Ramos (cell line): ENCODE data around the gene NALCN.

ENCODE experiments used
- in situ Hi-C: fragments of 300-500 bp; cut with MboI; formaldehyde crosslinking; loops from one replicate; pipeline ENCODE4 v1.14.3; 2022; ENCODE audit warnings: low sequenced_read_pairs; ENCODE audit not compliant: unreplicated experiment

NALCN gene

DNA sequence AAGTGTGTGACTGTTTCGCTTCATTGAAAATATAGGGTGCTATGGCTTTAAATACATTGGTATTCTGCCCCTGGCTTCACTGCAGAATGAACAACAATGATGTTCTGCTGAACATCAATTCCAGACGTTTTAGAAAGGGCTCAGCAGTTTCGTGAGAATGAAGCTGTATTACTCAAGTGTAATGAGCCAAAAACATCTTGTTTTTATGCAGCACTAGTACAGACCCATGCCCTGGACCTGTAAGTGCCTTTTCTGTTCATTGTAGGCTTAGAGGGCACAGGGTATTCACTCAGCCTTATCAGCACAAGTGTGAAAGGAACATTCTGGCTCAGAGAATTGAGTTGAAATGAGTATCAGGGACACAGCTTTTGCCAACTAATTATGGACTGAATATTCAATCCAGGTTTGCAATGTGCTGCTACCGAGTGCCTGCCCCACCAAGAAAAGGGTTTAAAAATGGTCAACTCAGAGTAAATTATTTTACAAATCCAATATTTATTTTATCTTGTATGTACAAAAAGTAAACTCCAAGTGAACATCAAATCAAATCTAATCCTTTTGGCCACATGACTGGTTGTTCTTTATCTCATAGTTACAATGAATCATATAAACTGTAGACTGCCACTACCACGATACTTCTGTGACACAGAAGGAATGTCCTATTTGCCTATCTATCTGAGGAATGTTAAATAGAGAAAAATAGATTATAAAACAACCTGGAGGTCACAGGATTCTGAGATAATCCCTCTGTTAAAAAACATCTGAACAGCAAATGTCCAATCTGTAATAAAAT is 362.8 kb downstream of the NALCN start:
- in situ Hi-C loops: no loop called here

DNA sequence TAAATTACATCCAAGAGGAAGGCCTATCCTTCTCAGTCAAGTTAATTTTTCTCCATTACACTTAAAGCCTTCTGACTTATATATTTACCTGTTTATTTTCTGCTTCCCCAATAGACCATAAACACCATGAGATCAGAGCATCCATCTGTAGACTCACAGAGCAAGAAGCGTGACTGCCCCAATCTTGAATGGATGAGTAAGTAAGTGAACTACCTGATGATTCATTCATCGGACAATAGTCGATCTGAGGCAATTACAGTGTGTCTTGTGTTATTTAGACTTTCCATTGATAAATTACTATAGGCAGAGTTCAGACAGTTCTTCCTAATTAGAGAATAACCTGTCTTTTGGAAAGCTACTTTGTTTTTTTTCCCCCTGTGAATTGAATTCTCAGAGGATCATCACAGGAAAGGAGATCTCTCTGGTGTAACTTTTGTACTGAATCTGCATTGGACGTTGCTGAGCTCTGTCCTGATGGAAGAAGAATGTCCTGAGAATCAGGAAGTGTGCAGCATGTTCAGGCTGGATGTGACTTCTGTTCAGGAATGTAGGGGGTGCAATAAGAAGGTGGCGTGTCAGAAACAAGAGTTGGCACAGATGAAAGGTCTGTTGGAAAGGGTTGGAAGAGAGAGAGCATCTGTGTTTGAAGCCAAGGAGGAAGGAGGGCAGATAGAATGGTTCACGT is 367.0 kb downstream of the NALCN start:
- in situ Hi-C loops: no loop called here

DNA sequence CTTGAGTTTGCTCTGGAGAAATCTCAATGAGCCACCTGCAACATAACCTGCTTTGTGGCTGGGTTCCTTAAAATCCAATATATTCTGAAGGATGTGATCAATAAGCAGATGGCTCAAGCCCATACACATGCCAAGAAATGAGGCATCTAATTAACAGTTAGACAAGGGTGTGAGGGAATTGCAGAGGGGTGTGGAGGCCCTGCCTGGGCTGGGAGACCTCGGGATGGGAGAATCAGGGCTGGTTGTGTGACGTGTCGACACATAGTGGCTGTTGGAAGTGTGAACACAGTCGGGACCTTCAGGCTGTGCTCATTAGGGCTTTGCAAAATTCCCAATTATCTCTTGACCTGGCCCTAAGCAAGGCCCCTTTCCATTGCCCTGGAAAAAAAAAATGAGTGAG is 379.8 kb downstream of the NALCN start:
- in situ Hi-C loops: no loop called here

DNA sequence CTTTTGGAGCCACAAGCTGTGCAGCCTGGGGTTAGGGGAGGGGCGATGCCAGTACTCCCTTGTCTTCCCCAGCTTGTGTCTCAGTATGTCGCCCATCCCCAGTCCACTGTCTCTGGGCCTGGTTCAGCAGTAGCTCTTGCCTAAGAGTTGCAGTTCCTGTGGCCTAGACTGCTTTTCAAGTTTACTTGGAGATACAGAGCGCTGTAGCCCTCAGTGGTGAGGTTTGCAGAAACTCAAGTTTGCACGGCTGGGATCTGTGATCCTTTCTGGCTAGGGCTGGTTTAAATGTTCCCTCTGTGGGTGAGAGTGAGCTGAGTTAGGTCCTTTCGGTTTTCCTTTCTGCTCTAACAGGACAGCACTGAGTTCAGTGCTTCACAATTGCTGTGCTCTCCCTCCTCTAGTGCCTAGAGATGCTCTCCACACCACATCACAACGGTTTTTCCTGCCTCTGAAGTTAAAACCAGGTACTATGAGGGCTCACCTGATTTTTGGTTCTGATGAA is 381.1 kb downstream of the NALCN start:
- in situ Hi-C loops: no loop called here

DNA sequence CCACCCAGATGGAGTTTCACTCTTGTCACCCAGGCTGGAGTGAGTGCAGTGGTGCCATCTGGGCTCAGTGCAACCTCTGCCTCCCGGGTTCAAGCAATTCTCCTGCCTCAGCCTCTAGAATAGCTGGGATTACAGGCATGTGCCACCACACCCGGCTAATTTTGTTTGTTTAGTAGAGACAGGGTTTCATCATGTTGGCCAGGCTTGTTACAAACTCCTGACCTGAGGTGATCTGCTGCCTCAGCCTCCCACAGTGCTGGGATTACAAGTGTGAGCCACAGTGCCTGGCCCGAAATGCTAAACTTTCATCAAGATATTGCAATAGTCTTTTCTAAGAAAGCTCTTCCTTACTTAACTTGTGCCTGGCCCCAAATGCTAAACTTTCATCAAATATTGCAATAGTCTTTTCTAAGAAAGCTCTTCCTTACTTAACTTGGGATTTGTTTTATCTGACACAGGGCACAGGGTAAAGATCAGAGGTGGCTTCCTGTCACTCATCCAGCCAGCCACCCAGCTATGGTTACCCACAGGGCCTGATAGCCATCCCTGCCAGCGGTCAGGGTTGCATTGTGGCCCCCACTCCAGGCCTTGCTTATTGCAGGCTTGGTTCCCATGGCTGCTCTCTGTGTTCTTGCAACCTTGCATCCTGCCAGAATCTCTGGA is 389.4 kb downstream of the NALCN start:
- in situ Hi-C loops: no loop called here

DNA sequence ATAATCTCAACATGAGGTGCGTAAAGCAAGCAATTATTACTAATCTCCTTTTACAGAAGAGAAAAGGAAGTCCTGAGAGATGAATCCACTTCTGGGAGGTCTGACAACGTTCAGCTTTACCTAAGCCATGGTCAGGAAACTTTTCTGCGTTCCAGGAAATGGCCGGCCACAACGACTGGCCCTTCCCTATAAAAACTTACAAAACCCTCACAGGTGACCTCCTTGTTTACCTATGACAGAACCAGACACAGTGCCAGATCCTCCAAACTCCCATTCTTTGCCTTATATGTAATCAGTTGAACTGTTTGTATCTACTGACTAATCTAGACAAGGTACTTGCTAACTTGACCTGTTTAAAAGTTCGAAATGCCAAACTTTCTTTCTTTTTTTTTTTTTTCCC is 390.0 kb downstream of the NALCN start:
- in situ Hi-C loops: no loop called here

DNA sequence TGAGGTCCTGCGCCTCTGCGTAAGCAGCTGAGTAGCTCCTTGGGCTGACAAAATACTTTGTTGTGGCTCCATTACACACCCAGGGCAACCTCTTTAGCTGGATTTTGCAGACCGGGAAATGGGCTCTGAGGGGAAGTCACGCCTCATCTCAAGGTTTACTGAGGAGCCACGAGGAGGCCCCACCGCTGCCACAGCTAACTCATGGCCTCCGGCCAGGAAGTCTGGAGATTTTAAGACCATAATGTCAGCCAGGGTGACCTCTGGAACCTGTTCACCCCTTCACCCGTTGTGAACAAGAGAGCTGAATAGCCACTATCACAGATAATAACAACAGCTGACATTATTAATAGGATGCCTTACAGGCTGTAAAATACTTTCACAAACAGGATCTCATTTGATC is 390.4 kb downstream of the NALCN start:
- in situ Hi-C loops: no loop called here

DNA sequence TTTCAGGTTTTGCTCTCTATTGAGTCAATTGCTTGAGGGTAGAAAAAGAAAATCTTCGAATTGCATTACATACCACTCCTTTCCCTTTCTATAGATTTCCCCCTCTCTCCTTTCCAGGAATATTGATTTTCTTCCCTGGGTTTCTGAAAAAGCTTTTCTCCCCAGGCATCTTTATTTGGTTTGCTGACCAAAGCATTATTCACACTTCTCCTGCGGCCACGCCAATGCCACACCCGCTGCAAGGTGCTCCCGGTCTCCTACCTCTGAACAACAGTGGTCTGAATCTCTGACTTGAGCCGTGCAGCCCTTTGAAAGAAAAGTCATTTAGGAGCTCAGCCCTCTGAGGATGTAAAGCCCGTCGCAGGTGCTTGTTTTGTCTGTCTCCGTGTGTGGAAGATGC is 390.8 kb downstream of the NALCN start:
- in situ Hi-C loops: no loop called here

DNA sequence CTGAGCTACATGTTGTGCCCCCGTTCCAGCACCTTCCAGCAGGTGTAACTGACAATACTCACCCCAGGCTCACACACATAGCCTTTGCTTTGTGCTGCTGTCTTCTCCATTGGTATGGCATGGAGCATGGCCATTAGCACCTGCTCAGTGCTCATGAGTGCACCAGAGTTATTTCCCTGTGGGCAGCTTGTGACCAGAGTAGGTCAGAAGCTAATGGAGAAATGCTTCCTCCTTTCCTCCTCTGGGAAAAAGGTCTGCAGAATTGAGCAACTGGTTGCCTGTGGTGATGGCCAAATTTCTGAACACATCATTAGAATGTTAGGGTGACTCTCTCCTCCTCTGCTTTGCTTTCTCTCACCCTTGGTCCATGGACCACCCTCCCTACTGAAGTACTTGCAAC is 397.2 kb downstream of the NALCN start:
- in situ Hi-C loops: no loop called here

DNA sequence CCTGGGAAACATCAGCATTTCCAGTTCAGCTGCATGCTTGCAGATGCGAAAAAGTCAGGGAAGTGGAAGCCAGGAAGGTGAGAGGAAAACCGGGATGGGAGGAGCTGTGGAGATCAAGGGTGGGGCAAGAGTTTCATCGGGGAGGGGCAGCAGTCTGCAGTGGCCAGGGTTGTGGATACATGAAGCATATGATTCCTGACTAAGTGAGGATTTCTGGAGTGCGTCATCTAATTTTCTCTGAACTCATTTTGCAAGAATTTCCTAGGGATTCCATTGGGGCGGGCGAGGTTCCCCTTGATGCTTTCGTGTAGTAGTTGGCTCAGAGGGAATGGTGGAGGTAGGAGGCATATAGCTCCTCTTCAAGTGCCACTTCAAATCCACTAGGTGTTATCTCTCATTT is 397.6 kb downstream of the NALCN start:
- in situ Hi-C loops: no loop called here

DNA sequence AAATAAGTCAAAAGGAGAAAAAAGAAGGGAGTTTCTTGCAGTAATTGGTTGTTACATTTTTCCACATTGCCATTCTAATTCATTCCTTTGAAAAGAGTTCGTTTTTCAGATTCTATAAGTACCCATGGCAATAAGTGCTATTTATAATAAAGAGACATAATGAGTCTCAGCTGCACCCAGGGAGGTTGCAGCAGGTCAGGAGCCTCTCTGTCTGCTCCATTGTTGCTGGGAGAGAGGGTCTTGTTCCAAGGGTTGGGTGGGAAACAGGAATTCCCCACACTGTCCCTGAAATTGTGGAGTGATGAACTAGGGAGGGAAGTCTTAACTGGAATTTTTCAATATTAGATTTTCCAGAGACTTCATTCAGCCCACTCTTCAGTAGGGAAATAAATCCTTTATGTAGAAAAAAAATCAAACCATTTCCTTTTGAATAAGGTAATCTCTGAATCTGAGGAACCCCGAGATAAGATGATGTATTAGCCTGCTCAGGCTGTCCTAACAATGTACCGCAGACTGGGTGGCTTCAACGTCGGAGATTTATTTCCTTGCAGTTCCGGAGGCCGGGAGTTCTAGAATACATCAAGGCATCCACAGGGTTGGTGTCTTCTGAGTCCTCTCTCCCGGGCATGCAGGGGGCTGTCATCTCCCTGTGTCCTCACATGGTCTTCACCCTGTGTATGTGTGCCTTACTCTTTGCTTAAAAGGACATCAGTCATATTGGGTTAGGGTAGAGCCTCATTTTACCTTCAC is 399.0 kb downstream of the NALCN start:
- in situ Hi-C loops: no loop called here

DNA sequence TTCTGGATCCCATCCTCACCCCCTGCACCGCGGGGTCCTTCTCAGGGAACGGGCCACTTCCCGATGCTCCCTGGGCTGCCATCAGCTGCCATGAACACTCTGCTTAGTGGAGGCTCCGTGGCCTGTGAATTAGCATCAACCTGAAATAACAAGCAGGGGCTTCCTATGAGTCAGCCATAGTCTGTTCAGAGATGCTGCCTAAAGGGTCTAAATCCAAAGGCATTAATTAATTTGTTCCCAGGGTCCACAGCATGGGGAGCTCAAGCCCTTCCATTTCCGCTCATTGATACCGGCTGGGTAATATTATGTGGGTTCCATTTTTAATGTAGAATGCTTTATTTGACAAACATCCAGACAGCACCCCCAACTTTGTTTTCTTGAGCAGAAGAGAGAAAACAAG is 399.8 kb downstream of the NALCN start:
- in situ Hi-C loops: no loop called here

DNA sequence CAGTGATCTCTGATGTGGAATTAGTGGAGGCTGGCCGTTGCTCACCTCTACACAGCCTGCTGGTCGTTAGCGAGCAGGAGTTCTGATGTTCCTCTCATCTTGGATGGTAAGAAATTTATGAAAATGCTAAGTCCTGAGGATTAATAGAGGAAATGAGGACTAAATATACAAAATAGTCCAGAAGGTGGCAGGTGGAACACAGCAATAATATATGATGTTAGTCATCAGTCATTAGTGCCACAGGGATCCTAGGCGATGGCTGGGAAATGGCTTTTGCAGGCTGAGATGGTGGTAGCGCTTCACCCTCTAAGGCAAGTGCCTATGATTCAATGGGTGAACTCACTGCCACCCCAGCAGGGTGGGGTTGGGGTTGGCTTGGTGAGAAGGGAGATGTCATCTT is 403.1 kb downstream of the NALCN start:
- in situ Hi-C loops: no loop called here

DNA sequence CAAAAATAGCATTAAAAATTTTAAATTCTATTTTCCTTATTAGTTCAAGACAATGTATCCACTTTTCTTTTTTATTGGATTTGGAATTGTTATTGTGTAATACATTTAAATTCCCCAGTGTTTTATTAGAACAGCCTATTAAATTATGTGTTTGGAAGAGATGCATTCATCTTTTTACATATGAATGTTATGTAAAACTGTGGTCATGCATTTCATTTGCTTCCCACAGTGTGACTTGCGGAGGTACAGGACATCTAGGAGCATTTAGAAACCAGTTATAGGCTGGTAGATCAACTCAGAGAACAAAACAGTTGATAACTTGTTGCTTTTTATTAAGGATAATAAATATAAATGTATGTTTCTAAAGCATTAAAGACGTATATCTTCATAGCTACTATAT is 406.2 kb downstream of the NALCN start:
- in situ Hi-C loops: no loop called here

DNA sequence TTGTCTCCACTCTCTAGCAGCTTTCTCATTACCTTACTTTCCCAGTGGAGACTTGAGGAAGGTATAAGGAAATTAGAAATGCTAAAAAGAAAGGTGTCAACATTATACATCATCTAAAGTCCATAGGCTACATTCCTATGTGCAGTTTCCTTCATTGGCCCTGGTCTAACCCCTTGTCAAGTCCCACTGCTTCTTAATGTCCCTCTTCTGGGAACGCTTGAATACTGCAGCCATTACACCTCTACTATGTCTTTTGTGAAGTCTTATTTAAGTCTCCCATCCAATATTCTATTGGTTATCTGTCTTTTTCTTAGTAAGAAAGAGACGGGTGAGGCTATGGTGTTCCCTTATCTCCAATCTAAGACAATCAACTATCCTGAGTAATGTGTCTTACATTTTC is 409.1 kb downstream of the NALCN start:
- in situ Hi-C loops: no loop called here
